Stromal cell of bone marrow (primary cell): ENCODE data around the gene NIPBL.
"Not testable (repeated sequence)": the region's sequence is repeated elsewhere in the genome, so short reads cannot be mapped to it uniquely, and the experiment has no call there.

Experiments
- DNase-seq: peaks from one replicate; pipeline ENCODE4 v3.0.0-alpha.2; 2012; ENCODE audit warnings: low read depth

Gene NIPBL

GRCh38 chr5:36879274-36880033, 2.9 kb downstream of the NIPBL start:
- no peak for DNase-seq

GRCh38 chr5:36880761-36881160, 4.2 kb downstream of the NIPBL start:
- DNase-seq: no peak

GRCh38 chr5:36881304-36881703, 4.7 kb downstream of the NIPBL start:
- DNase-seq: no peak

- DNase-seq: no peak
Measured at GRCh38 chr5:36881807-36882206, 5.2 kb downstream of the NIPBL start.

- DNase-seq: no peak
Measured at GRCh38 chr5:36882250-36882649, 5.7 kb downstream of the NIPBL start.

- DNase-seq: no peak
Measured at GRCh38 chr5:36883894-36884462, 7.4 kb downstream of the NIPBL start.

- DNase-seq: no peak
Measured at GRCh38 chr5:36885149-36885548, 8.6 kb downstream of the NIPBL start.

- no peak for DNase-seq
Measured at GRCh38 chr5:36885566-36886485, 9.3 kb downstream of the NIPBL start.

GRCh38 chr5:36886791-36887190, 10.2 kb downstream of the NIPBL start:
- DNase-seq: no peak

- DNase-seq: no peak
Measured at GRCh38 chr5:36887532-36887931, 11.0 kb downstream of the NIPBL start.

- DNase-seq: no peak
Measured at GRCh38 chr5:36888303-36888702, 11.7 kb downstream of the NIPBL start.

- DNase-seq: no peak
Measured at GRCh38 chr5:36889264-36889663, 12.7 kb downstream of the NIPBL start.

- DNase-seq: no peak
Measured at GRCh38 chr5:36891266-36891665, 14.7 kb downstream of the NIPBL start.

- DNase-seq: not testable (repeated sequence)
Measured at GRCh38 chr5:36892085-36892830, 15.7 kb downstream of the NIPBL start.

- no peak for DNase-seq
Measured at GRCh38 chr5:36894954-36895353, 18.4 kb downstream of the NIPBL start.

- no peak for DNase-seq
Measured at GRCh38 chr5:36896476-36896875, 19.9 kb downstream of the NIPBL start.

- no peak for DNase-seq
Measured at GRCh38 chr5:36897616-36898015, 21.0 kb downstream of the NIPBL start.

- no peak for DNase-seq
Measured at GRCh38 chr5:36899860-36900259, 23.3 kb downstream of the NIPBL start.

GRCh38 chr5:36900283-36900682, 23.7 kb downstream of the NIPBL start:
- no peak for DNase-seq

- not testable (repeated sequence) for DNase-seq
Measured at GRCh38 chr5:36901077-36901476, 24.5 kb downstream of the NIPBL start.

GRCh38 chr5:36901856-36902255, 25.3 kb downstream of the NIPBL start:
- DNase-seq: no peak

- DNase-seq: no peak
Measured at GRCh38 chr5:36902353-36902752, 25.8 kb downstream of the NIPBL start.
